Measurements from ENCODE around the gene LPP.

LPP gene

DNA sequence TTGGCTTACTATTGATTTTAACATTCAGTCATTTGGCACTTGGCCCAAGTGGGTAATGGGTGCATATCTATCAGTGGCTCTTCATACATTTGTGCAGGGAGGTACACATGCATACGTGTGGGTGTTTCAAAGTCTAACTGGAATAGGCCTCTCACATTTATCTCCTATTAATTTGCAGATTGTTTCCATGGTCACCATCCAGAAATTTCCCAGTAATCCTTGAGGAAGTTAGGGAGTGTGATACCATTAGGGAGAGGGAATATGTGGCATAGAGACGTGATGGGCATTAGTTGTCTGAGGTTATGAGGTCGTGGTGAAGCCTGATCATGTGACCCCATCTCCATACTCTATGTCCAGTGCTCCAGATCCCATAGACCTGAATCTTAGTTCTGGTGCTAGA is 102.8 kb downstream of the LPP start:
- no peak for DNase-seq

DNA sequence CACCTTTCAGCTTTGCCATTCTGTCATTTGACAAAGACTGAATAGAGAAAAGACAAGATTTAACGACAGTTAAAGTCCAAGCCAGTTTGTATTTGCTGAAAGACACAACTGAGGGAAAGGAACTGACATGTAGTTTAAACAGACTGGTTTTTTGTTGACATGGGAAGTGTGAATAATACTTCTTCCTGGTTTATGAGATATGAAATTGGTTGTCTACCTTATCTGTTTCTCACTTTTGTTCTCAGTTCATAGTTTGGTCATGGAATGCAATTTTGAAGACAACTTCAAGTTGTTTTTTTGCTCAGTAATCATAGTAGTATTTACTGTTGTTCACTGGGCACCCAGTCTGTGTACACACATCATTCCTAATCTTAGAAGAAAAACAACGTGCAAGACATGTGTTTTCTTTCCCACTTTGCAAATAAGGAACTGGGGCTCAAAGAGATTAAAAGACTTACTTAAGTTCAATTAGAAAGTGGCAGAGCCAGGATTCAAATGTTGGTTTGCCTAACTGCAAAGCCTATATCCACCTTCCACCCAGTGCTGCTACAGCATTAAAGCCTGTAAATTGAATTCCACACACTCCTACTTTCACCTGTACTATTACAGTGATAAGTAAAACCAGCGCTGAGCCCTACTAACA is 103.5 kb downstream of the LPP start:
- DNase-seq: no peak

DNA sequence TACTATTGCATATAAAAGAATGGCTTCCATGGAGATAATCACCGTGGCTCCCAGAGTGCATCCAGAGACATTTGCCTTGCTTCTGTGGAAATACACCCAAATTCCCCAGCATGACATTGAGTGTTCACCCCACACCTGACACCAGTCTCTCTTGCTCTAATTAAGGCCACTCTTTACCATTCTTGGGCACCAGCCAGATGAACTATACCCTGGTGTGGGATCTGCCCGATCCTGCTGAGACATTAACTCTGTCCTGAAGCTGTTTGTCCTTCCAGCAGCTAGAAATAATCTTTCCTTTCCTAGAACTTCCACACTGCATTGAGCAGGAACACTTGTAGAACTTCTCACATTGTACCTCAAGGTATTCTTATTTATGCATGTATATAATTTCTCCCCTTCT is 105.2 kb downstream of the LPP start:
- DNase-seq: no peak

DNA sequence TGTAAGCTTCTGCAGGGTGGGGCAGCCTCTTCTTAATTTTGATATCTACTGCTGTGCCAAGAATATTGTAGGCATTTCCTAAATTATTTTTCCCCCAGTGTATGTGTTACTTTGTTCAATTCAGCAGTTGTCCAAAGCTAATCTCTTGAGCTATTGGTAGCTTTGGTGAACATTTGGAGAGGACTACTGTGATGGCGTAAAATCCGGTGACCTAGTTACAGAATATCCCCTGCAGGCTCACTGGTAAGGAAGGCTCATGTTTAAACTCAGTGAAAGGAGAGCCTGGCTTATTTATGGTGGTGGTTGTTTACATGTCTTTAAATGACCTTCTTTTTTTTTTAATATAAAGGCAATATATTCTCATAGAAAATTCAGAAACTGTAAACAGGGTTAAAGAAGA is 105.6 kb downstream of the LPP start:
- DNase-seq: no peak

DNA sequence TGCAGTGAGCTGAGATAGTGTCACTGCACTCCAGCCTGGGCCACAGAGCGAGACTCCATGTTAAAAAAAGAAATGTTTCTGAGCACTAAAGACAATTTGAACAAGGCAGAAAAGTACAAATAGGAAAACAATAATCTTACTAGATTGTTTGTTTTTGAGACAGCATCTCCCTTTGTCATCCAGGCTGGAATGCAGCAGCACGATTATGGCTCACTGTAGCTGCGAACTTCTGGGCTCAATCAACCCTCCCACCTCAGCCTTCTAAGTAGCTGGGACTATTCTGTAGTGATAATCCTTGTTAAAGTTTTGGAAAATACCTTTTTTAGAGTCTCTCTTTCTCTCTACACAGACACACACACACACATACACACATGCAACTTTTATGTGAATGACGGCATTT is 107.1 kb downstream of the LPP start:
- DNase-seq: no peak

DNA sequence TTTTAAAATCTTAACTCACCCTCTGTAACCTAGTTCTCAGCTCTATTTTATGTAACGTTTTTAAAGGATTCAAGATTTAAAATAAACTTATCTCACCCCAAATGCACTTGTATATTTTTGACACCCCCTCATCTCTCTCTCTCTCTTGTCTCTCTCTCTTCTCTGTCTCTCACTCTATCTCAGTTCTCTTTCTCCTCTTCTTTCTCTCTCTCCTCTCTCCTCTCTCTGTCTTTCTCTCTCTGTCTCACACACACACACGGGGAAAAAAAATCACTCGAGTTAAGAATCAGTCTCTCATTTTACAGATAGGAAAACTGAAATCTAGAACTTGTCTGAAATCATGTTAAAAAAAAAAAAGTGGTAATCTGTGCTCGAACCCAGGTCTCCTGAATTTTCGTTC is 108.5 kb downstream of the LPP start:
- DNase-seq: no peak

DNA sequence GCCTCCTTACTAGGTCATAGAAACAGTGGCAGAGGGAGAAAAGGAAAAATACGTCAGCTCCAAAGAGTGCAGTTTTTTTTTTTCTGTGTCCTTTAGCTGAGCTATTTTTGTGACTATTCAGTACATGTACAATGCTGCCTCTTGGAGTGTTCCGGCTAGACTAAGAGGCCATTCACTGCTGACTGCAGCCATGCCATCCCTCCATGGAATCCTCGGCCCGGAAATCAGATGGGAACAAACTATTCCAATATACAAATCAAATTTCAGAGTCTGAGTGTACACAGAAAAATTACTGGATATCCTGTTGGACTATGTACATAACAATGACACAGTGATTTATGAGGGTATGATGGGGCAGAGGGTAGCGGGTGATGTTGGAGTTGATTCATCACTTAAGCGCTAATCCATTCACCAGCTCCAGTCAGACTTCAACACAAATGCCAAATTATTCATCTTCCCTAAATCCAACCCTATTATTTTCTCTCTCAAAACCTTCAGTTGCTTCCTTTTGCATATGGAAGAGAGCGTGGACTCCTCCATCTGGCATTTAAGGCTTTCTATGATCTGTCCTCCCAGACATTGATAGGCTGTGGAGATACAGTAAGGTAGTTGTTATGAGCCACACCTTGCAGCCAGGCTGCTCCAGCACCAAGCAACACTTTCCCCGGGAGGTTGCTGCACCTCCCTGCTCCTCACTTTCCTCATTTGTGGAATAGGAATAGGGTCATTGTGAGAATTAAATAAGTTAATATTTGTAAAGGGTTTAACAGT is 109.1 kb downstream of the LPP start:
- no peak for DNase-seq

DNA sequence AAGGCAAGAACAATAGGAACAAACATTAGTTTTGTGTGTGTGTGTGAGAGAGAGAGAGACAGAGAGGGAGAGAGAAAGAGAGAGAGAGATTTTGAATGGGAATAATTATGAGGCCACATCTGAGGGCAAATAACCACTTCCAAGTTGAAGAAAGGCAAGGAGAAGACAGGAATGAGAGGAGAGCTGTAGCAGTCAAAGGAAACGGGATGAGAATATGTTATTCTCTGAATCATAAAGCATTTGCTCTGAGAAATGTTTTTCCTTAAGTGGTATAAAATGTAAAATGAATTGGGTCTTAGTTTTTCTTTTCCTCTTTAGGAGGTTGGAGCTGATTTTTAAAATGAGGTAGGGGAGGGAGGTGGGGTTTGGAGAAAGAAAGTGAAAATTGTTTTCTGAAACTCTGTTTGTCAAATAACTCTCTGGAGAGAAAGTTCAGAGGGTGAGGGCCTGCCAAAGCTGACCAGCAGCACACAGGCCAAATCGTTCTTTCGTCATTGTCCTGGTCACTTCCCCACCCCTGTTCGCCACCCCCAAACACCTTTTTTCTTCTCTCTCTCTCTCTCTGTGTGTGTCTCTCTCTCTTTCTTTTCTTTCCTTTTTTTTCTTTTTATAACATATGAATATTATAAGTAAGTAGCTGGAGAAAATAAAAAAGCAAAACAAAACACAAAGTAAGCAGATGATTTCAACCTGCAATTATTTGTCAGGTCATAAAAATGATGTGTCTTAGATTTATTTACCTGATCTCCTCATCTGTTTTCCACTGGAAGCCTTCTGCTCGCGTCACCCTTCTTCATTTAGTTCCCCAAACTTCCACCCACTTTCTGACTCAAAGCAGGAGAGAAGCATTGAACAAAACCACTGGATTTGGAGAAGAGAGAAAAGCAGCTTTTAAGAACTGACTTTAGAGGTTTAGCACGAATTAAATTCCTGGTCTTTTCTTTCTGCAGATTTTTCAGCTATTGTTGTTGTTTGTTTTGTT is 110.6 kb downstream of the LPP start:
- no peak for DNase-seq

DNA sequence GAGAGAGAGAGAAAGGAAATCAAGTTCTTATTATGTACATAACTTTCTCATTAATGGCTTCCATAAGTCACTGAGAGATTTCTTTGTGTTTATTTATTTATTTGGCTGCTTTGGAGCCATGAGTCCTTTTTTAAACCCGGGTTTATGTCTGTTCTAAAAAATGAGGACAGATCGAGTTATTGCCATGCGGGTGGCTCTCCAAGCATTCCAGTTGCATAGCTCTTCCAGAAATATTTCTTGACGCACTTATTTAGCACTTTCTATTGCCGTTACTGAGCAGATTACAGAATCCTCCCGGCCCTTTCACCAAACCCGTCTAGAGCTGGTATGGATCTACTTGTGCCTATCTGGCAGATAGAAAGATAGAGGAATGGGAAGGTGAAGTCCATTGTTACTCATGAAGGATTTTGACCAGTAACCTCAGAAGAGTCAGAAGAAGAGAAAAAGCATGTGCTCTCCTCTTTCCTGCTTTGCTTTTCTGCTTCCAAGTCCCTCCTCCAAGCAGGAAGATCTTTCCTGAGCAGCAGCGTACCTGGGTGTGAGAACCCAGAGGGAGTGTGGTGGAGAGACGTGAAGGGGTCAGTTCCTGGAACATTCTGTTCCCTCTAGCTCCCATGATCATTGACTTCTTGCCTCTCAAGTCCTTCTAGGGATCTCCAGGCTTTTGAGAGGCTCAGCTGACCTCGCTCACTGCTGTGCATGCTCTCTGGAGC is 112.8 kb downstream of the LPP start:
- no peak for DNase-seq

DNA sequence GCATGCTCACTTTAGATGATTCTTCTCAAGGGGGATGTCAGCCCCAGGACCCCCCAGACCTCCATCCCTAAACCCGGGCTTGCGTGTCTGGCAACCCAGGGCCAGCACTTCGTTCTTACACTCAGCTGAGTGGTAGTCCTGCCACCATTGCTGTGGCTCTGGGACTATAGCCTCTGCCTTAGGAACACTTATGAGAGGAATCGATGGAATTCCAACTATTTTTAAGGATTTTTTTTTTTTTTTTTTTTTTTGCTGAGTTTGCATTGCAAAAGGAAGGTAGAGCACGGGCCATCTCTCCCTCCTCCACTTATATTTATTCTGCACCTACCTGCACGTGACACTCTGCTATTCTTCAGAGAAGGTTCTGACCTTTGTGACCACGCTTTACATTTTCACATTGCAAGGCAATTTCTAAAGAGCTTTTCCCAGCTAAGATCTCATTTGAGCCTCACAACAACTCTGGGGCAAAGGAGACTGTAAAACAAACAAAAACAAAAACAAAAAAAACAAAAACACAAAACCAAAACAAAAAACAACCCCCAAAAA is 113.9 kb downstream of the LPP start:
- DNase-seq: no peak

DNA sequence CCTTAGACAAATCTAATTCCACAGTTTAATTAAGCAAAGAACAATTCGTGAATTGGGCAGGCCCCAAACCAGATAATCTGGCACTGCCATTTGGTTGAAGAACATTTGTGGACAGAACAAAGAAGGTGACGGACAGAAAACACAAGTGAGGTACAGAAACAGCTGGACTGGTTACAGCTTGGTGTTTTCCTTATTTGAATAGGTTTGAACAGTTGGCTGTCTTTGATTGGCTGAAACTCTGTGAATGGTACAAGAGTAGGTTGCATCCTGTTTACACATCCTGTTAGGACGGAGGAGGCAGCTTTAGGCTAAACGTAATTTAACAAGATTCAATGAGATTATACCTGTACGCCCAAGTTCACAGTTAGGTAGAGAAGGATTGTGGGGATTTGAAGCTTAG is 114.4 kb downstream of the LPP start:
- DNase-seq: no peak

DNA sequence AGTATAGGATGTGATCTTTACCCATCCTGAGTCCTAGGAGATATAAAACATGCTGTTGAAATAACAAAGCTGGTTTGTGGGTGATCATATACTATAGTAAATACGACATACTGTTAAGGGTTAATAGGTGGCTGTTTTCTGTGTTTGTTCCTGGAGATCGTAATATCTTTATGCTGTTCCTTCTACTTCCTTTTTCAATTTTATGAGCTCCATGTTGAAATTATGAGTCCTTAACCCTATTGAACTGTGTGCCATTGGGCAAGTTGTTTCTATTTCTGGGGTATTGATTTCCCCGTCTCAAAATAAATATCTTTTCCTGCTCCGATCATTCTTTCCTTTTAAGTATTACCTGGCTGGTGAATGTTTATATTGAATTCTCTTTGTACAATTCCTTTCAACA is 115.1 kb downstream of the LPP start:
- no peak for DNase-seq

DNA sequence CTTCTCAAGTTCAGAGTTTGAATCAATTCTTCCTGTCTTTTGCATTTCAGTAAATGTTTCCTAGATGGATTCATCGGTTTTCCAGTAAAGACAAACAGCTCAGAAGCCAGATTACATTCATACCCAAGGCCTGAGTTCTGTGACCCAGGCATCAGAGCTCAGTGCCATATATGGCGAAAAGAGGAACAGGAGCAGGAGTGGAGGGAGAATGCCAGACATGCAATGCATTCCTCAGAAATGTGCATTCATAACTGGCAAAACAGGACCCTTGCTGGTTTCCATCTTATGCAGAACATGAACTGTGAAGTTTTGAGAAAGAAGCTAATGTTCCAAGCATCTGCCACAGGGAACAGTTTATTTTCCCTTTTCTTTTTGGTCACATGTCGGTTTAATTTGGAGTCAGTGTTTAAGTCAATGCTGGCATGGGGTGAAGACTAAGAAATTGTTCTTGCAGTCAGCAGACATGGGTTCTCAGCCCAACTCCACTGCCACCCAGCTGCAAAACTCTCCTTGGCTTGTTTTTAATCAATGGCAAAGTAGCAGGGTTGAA is 116.5 kb downstream of the LPP start:
- no peak for DNase-seq

DNA sequence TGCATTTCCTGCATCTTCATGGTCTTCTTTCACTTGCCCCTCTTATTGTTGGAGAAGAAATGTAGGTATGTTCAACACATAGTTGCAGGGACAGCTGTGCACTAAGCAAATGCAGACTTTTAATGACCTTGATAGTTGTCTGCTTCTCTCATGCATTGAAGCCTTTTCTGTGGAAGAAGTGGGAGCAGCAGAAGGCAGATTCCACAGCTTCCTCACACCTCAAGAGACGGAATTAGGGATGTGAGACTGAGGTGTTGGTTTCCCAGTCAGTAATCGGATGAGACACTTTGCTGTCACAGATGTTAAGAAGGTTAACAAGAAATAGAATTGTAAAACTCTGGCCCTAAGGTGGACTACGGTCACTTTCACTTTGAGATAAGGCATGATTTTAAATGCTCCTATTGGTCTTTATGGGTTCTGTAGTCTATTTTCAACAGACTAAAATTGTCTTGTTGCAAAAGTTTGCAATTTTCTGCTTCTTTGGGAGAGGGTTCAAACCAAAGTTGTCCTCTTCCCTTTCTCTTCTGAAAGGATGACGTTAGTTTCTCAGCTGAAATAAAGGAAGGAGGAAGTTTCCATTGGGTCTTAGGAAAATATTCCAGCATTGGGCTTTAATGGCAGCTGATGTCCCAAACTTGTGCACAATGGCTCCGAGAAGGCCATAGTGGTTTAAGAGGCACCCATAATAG is 117.4 kb downstream of the LPP start:
- no peak for DNase-seq

DNA sequence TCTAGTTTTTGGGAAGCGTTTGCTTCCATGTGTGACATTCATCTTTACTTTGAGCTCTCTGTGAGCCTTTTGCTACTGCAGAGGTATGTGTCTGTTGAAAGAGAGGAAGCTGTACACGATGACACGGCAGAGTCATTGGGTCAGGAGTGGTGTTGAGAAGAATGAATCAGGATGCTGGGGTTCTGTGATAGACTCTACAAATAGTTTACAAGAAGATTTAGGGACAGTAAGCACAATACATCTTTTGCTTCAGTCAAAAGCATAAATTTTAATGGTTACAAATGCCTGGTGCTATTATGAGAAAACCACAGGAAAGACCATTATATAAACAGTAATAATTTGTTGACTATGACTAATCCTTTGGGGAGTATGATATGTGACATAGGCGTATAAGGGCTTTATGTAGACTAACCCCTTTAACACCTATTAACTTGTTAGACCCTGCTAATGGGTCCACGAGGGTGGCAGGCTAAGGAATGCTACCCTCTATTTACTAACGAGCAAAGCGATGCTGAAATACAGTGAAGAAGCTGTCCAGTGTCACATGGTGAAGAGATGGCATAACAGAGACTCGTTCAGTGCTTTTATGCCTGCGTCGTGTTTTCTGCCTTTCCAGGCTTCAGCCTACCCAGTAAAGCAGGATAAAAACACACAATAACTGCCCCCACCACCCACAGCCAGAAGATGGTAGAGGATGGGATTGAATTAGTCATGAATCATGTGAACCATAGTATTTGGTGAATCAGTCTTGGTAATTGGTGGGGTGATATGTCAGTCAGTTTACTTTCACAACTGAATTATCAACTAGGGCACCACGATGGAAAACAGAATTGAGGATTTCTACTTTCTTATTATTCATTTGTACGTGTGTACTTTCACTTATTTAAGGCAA is 118.8 kb downstream of the LPP start:
- no peak for DNase-seq

DNA sequence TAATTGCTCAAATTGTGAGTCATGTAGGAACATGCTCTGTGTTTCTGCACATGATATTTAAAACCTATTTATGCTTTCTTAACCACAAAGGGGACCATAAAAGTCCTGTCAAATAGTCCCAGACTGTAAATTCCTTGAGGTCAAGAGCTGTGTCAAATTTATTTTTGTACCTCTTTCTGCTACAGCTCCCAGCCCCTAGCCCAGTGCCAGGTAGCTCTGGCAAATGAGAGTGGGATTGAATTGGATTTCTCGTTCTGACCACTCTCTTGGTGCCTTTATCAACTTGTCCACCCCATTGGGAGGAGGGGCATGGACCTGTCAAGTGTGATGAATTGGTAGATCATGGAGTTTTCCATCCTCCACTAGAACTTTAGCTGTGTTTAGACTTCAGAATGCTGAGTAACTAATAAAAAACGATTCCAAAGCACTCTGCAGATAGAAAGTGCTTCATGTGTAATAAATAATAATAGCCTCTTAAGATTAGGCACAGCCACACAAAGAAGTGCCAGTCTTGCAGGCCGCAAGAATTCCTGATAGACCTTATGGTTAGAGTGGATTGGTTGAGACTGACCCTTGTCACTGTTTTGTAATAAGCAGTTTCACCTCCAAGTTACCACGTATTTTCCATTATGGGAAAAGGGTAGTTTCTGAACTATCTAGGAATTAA is 120.4 kb downstream of the LPP start:
- no peak for DNase-seq

DNA sequence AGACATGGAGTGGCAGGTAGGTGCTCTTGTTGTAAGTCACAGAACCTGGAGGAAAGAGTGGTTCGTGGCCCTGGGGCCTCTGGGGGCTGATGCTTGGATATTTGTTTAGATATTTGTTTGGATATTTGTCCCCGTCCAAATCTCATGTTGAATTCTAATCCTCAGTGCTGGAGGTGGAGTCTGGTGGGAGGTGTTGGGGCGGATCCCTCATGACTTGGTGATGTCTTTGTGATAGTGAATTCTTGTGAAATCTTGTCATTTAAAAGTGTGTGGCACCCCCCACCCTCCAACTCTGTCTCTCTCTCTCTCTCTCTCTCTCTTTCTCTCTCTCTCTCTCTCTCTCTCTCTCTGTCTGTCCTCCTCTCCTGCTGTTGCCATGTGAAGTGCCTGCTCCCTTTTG is 122.4 kb downstream of the LPP start:
- no peak for DNase-seq

DNA sequence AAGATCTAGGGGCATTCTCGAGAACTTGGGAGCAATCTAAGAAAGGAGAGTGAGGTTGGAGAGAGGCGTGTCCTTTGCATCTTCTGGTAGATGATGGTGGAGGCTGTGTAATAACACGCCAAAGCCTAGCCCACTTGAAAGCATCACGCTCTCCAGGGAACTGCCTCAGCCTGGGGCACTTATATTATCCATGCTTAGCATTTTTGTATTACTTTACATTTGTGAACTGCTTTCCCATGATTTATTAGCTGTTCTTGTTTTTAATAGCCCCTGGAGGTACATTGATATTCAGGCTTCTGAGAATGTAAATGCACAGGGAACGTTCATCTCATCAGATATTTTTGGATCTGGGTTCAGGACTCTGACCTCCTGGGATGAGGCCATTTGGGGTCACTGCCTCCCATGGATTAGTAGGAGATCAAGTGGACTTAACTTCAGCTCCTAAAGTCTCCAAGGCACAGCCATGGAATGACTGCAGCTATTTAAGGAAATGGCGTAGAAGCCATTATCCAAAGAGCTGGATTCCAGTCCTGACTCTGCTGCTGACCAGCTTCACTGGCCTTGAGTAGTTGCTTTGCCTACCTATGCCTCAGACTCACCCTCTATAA is 124.9 kb downstream of the LPP start:
- DNase-seq: no peak

DNA sequence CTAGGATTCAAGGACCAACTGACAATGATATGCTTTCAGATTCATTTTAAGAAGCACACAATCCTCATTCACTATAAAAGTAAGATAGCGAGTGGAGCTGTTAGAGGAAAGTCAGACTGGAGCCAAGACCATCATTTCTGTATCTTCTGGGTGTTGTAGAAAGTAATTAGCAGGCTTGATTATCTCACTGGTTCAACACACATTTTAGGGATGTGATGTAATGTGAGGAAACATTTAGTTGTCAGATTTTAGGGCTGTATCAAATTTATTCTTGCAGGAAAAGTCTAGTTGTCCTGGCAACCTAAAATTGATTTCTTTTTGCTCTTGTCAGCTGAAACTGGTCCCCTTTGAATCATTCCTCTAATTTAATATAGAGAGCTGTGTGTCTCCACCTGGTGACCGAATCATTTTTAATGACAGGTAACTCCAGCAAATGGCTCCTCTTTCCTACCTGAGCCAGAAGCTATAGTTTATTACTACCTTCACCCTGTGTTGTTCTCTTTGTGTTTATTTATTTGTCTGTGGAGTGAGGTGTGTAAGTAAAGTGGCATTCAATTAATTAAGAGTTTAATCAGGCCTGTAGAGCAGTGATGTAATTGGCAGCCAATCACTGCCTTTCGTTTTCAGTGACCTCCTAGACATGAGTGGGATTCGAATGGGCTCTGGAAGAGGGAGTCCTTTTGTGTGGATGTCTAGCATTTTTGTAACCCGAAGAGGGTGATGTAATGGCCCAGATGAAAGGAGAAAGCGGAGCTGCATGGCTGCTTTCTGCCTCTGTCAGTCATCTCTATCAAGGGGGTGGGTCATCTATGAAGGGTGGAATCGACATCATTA is 125.8 kb downstream of the LPP start:
- DNase-seq: no peak
